ENCODE data around the gene VENTX.

GRCh38 chr10:133245439-133246235 lies 8.0 kb downstream of the VENTX start:
- TF ChIP-seq EZH2 (IDR thresholded peaks at IDR 0.05; ENCODE audit: insufficient read depth, poor library complexity, severe bottlenecking) (no peak), EZH2phosphoT487 (IDR thresholded peaks at IDR 0.05; ENCODE audit: insufficient read depth, low read depth) (no peak)

All from GM23248 (cell line).